Fibroblast of villous mesenchyme (primary cell): ENCODE measurements around the gene SSUH2. TPM values are rescaled to one million over a fixed set of nuclear protein-coding genes. Genes with fewer than 3 reads are reported as not detected.

Experiments
- DNase-seq: peaks from one replicate; pipeline ENCODE4 v3.0.0-alpha.2; 2010; ENCODE audit warnings: low read depth
- H3K4me3 ChIP-seq: 2 replicates; pipeline ENCODE4 v1.5.1; 2011; ENCODE audit warnings: low read depth, mild to moderate bottlenecking, low read length
- CTCF ChIP-seq: IDR thresholded peaks from 2 replicates; pipeline ENCODE4 v1.5.1; 2012; ENCODE audit warnings: low read depth, mild to moderate bottlenecking, low read length; ENCODE audit not compliant: insufficient read depth
- total RNA-seq: library from RNA; depleted of rRNA; stranded (reverse); fragments of >200 nt; gene quantifications from 2 replicates; pipeline ENCODE4 v1.2.3, GENCODE V29; 2012

SSUH2 gene
- total RNA-seq, 1 donor: not detected

GRCh38 chr3:8650583-8651416 is 6.2 kb upstream of the SSUH2 start:
- no peak overlapping the region for H3K4me3 ChIP-seq
- no peak for DNase-seq
- TF ChIP-seq CTCF: no peak

DNA sequence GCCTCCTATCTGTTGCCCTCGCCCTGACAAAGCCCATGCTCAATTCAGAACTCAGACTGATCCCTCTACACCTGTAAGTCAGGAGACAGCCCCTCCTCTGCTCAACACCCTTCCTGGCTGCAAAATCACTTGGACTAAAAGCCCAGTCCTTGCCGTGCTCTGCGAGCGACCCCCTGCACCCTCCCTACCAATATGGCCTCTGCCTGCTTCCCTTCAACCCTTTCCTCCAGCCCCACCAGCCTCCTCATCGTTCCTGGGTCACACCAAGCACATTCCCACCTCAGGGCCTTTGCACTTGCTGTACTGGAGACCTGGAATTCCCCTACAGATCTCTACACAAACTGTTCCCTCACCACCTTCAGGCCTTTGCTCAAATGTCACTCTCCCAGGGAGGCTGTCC is 5.2 kb upstream of the SSUH2 start:
- no peak overlapping the region for H3K4me3 ChIP-seq
- no peak for TF ChIP-seq CTCF
- DNase-seq: no peak

GRCh38 chr3:8648909-8649741 is 4.5 kb upstream of the SSUH2 start:
- TF ChIP-seq CTCF: no peak
- no peak overlapping the region for H3K4me3 ChIP-seq
- no peak for DNase-seq

DNA sequence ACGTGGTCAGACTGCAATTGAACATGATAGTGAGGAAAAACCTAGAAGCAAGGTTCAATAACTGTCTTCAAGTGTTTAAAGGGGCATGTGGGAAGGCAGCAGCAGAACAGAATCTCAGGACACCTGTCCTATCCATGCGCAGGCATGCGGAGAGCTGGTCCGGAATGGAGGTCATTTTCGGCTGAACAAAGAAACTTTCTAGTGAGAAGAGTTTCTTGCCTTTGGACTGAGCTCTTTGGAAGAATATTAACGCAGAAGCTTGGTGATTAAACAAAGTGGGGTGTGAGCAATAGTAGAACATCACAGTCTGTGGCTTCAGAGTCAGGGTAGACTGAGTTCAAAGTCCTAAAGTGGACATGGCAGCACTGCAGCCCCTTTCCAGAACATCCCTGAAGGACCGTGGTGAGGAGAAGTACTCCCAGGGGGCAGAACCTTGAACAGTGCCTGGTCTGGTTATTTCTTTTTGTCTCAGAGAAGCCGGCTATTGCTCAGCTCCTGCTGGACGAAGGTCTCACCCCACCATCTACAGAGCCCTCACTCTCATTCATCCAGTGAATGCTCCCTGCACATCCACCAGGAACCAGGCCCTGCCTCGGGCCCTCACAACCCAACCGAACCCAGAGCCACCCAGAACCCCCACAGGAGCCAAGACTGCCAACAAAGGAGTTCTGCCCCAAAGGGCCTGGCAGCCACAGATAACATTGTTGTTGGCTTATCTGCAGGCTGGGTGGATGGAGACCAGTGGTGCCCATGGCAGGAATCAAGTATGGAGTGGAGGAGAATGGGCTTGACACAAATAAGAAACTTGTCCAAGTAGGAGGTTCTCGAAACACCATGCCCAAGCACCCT is 2.8 kb upstream of the SSUH2 start:
- DNase-seq: no peak
- TF ChIP-seq CTCF: no peak
- no peak overlapping the region for H3K4me3 ChIP-seq

GRCh38 chr3:8646313-8646938 is 1.8 kb upstream of the SSUH2 start:
- no peak for DNase-seq
- no peak for TF ChIP-seq CTCF
- H3K4me3 ChIP-seq: no peak overlapping the region

GRCh38 chr3:8645712-8646111 is 1.1 kb upstream of the SSUH2 start:
- no peak overlapping the region for H3K4me3 ChIP-seq
- no peak for TF ChIP-seq CTCF
- DNase-seq: no peak
